T-helper 2 cell (primary cell): ENCODE data around the gene OR51S1.
"Not testable (repeated sequence)": the region's sequence is repeated elsewhere in the genome, so short reads cannot be mapped to it uniquely, and the experiment has no call there.

Experiments used
- DNase-seq, 5 experiments: peaks; one replicate each; pipeline versions ENCODE4 v3.0.0 to v3.0.0-alpha.2; 2012 to 2022

Gene OR51S1

DNA sequence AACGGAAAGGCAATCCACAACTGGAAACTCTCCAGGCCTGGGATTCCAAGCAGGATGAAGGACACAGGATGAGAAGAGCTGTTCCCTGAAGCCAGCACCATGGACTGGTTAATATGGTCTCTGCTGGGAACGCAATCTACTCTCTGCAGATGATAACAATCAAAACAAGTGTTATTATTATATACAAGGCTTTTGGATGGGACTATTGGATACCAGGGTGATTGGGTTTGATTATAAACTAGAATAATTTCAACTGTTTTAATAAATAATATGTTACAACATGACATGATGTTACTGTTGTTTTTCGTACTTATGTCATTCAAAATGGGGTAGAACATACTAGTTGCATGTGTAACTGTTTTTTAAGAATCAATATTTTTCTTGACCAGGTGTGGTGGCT is 44.7 kb downstream of the OR51S1 start, which contains the start of gene OR52R1:
Gene OR52R1 (minus strand): TSS at position 101 of the 400 bp plus-strand sequence. CDS start 0 bp downstream, at position 101.
- DNase-seq: no peak

DNA sequence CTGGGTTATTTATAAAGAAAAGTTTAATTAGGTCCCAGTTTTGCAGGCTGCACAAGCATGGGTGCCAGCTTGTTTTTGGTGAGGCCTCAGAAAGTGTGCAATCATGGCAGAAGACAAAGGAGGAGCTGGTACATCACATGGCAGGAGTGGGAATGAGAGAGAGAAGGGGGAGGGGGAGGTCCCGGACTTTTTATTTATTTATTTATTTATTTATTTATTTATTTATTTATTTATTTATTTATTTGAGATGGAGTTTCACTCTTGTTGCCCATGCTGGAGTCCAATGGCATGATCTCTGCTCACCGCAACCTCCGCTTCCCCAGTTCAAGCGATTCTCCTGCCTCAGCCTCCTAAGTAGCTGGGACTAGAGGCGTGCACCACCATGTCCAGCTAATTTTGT is 47.7 kb downstream of the OR51S1 start:
- not testable (repeated sequence) for DNase-seq

DNA sequence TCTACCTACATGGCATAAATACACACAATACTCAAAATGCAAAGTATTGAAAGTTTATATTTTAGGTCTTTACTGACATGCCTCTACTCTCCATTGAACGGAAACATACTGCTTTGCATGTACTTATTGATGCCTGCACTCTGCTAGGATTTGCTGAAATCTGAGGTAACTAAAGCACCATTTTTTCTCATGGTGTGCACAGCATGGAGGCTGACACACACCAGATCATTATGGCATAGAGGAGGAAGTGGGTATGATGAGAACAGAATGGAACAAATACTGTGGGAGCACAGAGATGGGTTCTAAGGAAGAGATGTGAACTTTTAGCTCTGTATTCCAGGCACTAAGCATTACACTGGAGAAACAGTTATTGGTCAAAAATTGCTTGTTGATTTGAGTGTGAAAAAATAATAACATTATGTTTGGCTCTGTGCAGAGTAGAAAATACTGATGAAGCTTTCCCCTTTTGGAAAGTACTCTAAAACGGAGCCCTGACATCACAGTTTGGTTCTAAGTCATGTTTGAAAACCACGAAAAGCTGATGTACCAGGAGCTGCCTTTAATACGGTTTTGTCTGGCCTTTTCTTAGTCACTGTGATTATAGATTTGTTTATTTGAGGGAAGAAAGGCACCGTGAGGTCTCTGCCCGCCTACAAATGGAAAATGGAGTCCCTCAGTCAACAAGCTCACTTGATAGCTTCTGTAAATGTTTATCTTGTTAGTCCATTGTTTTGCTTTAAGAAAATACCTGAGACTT is 50.4 kb downstream of the OR51S1 start:
- DNase-seq: peak in 1 of 5 experiments; percentile 60
